K562 (cell line): ENCODE data around the gene EXOG. TPM values are rescaled to one million over a fixed set of nuclear protein-coding genes. Genes with fewer than 3 reads are reported as not detected.

Source experiments
- EP400 ChIP-seq: fragments of 450-650 bp; IDR thresholded peaks from 2 replicates; pipeline ENCODE4 v1.6.1; 2017; ENCODE audit warnings: antibody characterized with exemption, mild to moderate bottlenecking, moderate library complexity
- ETV1 ChIP-seq: fragments of 450-650 bp; conservative IDR thresholded peaks from 2 replicates; pipeline ENCODE4 v1.6.1; 2016; ENCODE audit warnings: missing genetic modification characterization, control low read depth, low read depth, missing compliant biosample characterization
- GTF2F1 ChIP-seq: IDR thresholded peaks from 2 replicates; pipeline ENCODE4 v1.6.1; 2011; ENCODE audit warnings: low read depth, low read length, improper control_type of control experiment
- HDAC3 ChIP-seq: fragments of 450-650 bp; IDR thresholded peaks from 2 replicates; pipeline ENCODE4 v1.6.1; 2018; ENCODE audit warnings: borderline replicate concordance, mild to moderate bottlenecking, moderate library complexity; ENCODE audit not compliant: partially characterized antibody
- NCOA2 ChIP-seq, 2 experiments: fragments of 450-650 bp; IDR thresholded peaks; 2 replicates each; pipeline ENCODE4 v1.6.1; 2018; ENCODE audit warnings: mild to moderate bottlenecking in 2 of 2, moderate library complexity in 1 of 2; ENCODE audit not compliant: partially characterized antibody in 2 of 2
- NFRKB ChIP-seq: fragments of 450-650 bp; IDR thresholded peaks from 2 replicates; pipeline ENCODE4 v1.6.1; 2016; ENCODE audit warnings: low read depth
- RBM15 ChIP-seq: fragments of 200-400 bp; formaldehyde crosslinking; IDR thresholded peaks from 2 replicates; pipeline ENCODE4 v1.6.1; 2018; ENCODE audit warnings: mild to moderate bottlenecking, low read length, moderate library complexity; ENCODE audit not compliant: insufficient read depth
- SRSF7 ChIP-seq: fragments of 200-400 bp; formaldehyde crosslinking; optimal IDR thresholded peaks from 2 replicates; pipeline ENCODE3; 2017; ENCODE audit warnings: mild to moderate bottlenecking, low read depth, low read length
- ZNF224 ChIP-seq: sonication (generic); formaldehyde crosslinking; IDR thresholded peaks from 2 replicates; pipeline ENCODE4 v1.8.0; 2022; ENCODE audit warnings: mild to moderate bottlenecking, missing genetic modification reagents
- ZNF41 ChIP-seq: fragments of 250-450 bp; sonication (Bioruptor Pico); conservative IDR thresholded peaks from 2 replicates; pipeline ENCODE4 v1.4.0; 2020; ENCODE audit warnings: mild to moderate bottlenecking
- polyA plus RNA-seq, 8 experiments: library from polyadenylated mRNA; depleted of rRNA in 4 of 8; stranded (reverse) in 5 of 8; unstranded in 3 of 8; fragments of >200 nt; fragmentation: Nextera tagmentation in 2 of 8; fragmentation: Illumina TruSeq in 1 of 8; extraction: Ambion mirVana in 2 of 8; extraction: Trizol in 1 of 8; gene quantifications; 2 replicates each; pipeline versions ENCODE4 v1.2.1 to v1.2.3, GENCODE V29; 2011 to 2014; ENCODE audit warnings: inconsistent platforms in 1 of 8, missing spikeins in 1 of 8
- total RNA-seq, 7 experiments: library from RNA; depleted of rRNA in 6 of 7; stranded (reverse); fragments of >200 nt in 6 of 7; fragmentation: Illumina TruSeq in 2 of 7; extraction: Trizol in 2 of 7; gene quantifications; 2 replicates each; pipeline versions ENCODE4 v1.2.1 to v1.2.3, GENCODE V29; 2011 to 2021; ENCODE audit warnings: low replicate concordance in 1 of 7
- TF ChIP-seq, protein P1 (sequence below): fragments of 150-350 bp; conservative IDR thresholded peaks from 2 replicates; pipeline ENCODE4 v1.6.1; 2014; ENCODE audit warnings: low read length
- TF ChIP-seq, protein P2 (sequence below): fragments of 450-650 bp; IDR thresholded peaks from 2 replicates; pipeline ENCODE4 v1.6.1; 2016; ENCODE audit warnings: antibody characterized with exemption
- TF ChIP-seq, protein P3 (sequence below): IDR thresholded peaks from 2 replicates; pipeline ENCODE4 v1.6.1; 2014; ENCODE audit warnings: antibody characterized with exemption
- TF ChIP-seq, protein P4 (sequence below), 3 experiments: IDR thresholded peaks in 2 of 3; conservative IDR thresholded peaks in 1 of 3; 2 replicates each; pipeline ENCODE4 v1.5.1; 2011 to 2012; ENCODE audit warnings: low read length in 3 of 3, mild to moderate bottlenecking in 3 of 3, control low read depth in 2 of 3, improper control_type of control experiment in 1 of 3, inconsistent platforms in 1 of 3, low read depth in 1 of 3, mixed read lengths in 1 of 3, moderate library complexity in 1 of 3; ENCODE audit not compliant: insufficient read depth in 2 of 3
- TF ChIP-seq, protein P5 (sequence below): fragments of 250-450 bp; sonication (Bioruptor Pico); IDR thresholded peaks from 2 replicates; pipeline ENCODE4 v1.5.0; 2021; ENCODE audit warnings: mild to moderate bottlenecking, moderate library complexity

The EXOG gene
- total and polyA plus RNA-seq, 9 of the 15 experiments (the other 6 are each of a cell fraction or from before 2014, with no cell fraction given) = 10.8 to 21.7 (median 14.8) TPM

DNA sequence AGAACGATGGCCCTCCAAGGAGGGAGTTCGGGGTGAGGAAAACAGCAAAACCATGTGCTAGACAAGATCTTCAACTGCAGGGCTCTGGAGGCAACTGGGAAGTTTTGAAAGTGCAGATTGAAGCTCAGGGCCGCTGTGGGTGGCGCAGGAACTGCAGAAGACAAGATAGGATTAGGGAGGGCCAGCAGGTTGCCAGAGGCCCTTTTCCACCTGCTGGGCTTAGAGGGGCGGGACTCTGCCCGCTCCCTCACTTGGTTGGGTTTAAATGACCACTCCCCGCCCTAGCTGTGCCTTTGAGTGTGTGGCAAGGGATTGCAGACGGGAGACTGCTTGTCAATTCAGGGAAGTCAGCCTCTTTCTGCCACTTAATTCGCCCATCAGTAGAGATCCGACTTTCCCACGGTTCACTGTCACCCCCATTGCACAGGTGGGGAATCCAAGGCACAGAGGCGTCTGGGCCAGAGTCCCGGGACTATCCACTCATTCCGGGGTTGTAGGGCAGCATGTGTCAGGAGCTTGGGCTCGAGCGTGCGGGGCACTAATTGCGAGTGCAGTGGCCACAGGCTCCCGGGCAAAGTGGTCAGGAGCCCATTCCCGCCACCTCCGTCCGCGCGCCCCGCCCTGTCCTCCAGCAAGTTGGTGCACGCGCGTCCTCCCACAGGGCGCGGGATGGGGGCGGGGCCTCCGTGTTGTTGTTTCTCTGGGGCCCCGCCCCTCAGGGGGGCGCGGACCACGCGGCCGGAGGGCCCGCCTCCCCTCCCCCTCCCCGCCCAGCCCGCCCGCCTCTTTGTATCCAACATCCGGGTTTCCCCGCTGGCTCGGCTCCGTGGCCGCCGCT is 42.8 kb upstream of the EXOG start, which contains the start of gene ACVR2B (continued):
- TF ChIP-seq, protein P1, sequence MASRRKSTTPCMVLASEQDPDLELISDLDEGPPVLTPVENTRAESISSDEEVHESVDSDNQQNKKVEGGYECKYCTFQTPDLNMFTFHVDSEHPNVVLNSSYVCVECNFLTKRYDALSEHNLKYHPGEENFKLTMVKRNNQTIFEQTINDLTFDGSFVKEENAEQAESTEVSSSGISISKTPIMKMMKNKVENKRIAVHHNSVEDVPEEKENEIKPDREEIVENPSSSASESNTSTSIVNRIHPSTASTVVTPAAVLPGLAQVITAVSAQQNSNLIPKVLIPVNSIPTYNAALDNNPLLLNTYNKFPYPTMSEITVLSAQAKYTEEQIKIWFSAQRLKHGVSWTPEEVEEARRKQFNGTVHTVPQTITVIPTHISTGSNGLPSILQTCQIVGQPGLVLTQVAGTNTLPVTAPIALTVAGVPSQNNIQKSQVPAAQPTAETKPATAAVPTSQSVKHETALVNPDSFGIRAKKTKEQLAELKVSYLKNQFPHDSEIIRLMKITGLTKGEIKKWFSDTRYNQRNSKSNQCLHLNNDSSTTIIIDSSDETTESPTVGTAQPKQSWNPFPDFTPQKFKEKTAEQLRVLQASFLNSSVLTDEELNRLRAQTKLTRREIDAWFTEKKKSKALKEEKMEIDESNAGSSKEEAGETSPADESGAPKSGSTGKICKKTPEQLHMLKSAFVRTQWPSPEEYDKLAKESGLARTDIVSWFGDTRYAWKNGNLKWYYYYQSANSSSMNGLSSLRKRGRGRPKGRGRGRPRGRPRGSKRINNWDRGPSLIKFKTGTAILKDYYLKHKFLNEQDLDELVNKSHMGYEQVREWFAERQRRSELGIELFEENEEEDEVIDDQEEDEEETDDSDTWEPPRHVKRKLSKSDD = no peak
- TF ChIP-seq RBM15 = no peak
- TF ChIP-seq, protein P2, sequence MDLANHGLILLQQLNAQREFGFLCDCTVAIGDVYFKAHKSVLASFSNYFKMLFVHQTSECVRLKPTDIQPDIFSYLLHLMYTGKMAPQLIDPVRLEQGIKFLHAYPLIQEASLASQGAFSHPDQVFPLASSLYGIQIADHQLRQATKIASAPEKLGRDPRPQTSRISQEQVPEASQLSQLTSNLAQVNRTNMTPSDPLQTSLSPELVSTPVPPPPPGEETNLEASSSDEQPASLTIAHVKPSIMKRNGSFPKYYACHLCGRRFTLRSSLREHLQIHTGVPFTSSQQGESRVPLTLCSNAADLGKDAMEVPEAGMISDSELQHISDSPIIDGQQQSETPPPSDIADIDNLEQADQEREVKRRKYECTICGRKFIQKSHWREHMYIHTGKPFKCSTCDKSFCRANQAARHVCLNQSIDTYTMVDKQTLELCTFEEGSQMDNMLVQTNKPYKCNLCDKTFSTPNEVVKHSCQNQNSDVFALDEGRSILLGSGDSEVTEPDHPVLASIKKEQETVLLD = peak; percentile 15; the same call in 1 of the 2 replicates
- no peak for TF ChIP-seq GTF2F1
- TF ChIP-seq ZNF224 (CRISPR knock-in tag) = no peak
- TF ChIP-seq, protein P3, sequence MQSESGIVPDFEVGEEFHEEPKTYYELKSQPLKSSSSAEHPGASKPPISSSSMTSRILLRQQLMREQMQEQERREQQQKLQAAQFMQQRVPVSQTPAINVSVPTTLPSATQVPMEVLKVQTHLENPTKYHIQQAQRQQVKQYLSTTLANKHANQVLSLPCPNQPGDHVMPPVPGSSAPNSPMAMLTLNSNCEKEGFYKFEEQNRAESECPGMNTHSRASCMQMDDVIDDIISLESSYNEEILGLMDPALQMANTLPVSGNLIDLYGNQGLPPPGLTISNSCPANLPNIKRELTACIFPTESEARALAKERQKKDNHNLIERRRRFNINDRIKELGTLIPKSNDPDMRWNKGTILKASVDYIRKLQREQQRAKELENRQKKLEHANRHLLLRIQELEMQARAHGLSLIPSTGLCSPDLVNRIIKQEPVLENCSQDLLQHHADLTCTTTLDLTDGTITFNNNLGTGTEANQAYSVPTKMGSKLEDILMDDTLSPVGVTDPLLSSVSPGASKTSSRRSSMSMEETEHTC = no peak
- TF ChIP-seq, protein P4, sequence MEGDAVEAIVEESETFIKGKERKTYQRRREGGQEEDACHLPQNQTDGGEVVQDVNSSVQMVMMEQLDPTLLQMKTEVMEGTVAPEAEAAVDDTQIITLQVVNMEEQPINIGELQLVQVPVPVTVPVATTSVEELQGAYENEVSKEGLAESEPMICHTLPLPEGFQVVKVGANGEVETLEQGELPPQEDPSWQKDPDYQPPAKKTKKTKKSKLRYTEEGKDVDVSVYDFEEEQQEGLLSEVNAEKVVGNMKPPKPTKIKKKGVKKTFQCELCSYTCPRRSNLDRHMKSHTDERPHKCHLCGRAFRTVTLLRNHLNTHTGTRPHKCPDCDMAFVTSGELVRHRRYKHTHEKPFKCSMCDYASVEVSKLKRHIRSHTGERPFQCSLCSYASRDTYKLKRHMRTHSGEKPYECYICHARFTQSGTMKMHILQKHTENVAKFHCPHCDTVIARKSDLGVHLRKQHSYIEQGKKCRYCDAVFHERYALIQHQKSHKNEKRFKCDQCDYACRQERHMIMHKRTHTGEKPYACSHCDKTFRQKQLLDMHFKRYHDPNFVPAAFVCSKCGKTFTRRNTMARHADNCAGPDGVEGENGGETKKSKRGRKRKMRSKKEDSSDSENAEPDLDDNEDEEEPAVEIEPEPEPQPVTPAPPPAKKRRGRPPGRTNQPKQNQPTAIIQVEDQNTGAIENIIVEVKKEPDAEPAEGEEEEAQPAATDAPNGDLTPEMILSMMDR (IDR thresholded peaks at IDR 0.05 in 2 of 3, conservative IDR thresholded peaks at IDR 0.05 in 1 of 3; ENCODE audit: insufficient read depth in 2 of 3, low read depth in 1 of 3, low read length in 3 of 3) = no peak
- no peak for TF ChIP-seq SRSF7
- TF ChIP-seq ETV1 (tag) = no peak
- TF ChIP-seq NFRKB = no peak
- TF ChIP-seq, protein P5, sequence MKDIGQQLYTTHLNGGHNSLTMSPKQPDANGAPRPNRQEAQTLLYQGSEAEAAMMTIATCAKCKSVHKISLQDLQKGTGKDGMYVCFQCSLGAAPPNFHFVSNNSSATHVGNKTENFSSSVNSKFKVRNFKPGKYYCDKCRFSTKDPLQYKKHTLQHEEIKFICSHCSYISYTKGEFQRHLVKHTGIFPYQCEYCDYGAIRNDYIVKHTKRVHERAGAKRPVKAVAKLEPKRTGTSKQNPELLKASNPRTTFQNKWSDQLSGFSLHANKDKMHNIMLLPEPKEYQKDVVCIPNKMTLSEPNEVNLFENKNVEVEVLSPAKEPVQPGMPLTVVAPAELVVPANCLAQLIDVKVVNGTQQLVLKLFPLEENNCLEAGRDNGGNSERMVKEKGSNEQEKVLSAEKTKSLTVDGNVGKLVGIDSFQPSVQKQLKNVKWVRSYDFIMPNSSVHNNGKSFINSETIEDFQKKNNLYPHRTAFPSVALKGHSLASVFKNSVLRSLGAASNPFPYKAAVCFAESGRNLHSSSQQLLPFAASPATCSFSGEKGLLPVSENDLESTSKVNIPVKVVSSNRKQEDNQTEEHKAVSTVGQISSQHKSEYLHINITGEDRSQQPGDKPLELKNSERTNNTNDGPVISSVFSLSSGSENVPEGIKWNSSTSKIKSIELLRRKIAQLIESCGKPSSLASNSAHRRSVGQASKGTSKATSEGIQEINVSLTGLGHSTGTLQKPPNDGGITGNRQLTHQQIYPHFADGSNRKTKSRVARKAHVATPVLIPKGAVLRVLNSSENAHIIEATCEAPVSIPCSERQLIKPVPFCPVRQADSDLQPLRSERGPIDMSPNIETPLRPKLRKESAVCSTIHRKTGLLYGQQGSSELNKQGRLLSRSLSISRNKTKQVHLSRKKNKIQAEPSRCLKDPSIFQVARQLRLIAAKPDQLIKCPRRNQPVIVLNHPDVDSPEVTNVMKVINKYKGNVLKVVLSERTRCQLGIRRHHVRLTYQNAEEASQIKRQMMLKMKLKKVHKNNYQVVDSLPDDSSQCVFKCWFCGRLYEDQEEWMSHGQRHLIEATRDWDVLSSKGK (CRISPR knock-in tag) = no peak
- TF ChIP-seq EP400 = no peak
- TF ChIP-seq NCOA2 (IDR thresholded peaks at IDR 0.05; ENCODE audit: partially characterized antibody in 2 of 2) = no peak
- no peak for TF ChIP-seq HDAC3
- TF ChIP-seq ZNF41 = no peak
